Glomerular visceral epithelial cell (primary cell): ENCODE data around the gene IFNL3.

ENCODE experiments used
- DNase-seq: peaks from one replicate; pipeline ENCODE4 v3.0.0-alpha.2; 2016; ENCODE audit errors: extremely low spot score

Gene IFNL3

GRCh38 chr19:39193803-39194202 lies 51.0 kb downstream of the IFNL3 start:
- peak; percentile 15 for DNase-seq
